ENCODE results near the gene GMCL1.

- TF ChIP-seq, protein P1, sequence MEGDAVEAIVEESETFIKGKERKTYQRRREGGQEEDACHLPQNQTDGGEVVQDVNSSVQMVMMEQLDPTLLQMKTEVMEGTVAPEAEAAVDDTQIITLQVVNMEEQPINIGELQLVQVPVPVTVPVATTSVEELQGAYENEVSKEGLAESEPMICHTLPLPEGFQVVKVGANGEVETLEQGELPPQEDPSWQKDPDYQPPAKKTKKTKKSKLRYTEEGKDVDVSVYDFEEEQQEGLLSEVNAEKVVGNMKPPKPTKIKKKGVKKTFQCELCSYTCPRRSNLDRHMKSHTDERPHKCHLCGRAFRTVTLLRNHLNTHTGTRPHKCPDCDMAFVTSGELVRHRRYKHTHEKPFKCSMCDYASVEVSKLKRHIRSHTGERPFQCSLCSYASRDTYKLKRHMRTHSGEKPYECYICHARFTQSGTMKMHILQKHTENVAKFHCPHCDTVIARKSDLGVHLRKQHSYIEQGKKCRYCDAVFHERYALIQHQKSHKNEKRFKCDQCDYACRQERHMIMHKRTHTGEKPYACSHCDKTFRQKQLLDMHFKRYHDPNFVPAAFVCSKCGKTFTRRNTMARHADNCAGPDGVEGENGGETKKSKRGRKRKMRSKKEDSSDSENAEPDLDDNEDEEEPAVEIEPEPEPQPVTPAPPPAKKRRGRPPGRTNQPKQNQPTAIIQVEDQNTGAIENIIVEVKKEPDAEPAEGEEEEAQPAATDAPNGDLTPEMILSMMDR (conservative IDR thresholded peaks at IDR 0.05; ENCODE audit: low read depth, low read length): no peak
- no peak for TF ChIP-seq EZH2 (IDR thresholded peaks at IDR 0.05; ENCODE audit: low read length, unreplicated experiment)
These were observed 85.8 kb downstream of the GMCL1 start, which contains the start of gene MXD1 for GRCh38 chr2:69914950-69915945.
